Activated B cell treated with CpG ODN at 0.5 μM for 24 hours (primary cell): ENCODE measurements around the gene PHLDA1. TPM values are rescaled to one million over a fixed set of nuclear protein-coding genes. Genes with fewer than 3 reads are reported as not detected.

Source experiments
- ATAC-seq: fragments of 200-7000 bp; cut with Tn5 transposase; one replicate; pipeline ENCODE4 v1.10.0; 2021; ENCODE audit warnings: low read depth, mild to moderate bottlenecking, moderate library complexity
- CTCF ChIA-PET: fragments of 350-600 bp; sonication (Branson Sonifier 250); formaldehyde crosslinking; loops from one replicate; lab custom pipeline; 2021; ENCODE audit warnings: antibody characterized with exemption; lab: Charles Lee
- POLR2A ChIA-PET: fragments of 350-600 bp; sonication (Branson Sonifier 250); formaldehyde crosslinking; loops from one replicate; lab custom pipeline; 2021; ENCODE audit warnings: antibody characterized with exemption; lab: Charles Lee
- DNase-seq: peaks from one replicate; pipeline ENCODE4 v3.0.0; 2022
- H3K27ac Mint-ChIP-seq: one replicate; pipeline ENCODE4 v1.8.0; 2020; ENCODE audit warnings: mixed read lengths
- H3K27me3 Mint-ChIP-seq: one replicate; pipeline ENCODE4 v1.8.0; 2021; ENCODE audit warnings: mixed read lengths
- H3K36me3 Mint-ChIP-seq: one replicate; pipeline ENCODE4 v1.8.0; 2021; ENCODE audit warnings: low read depth, mixed read lengths
- H3K4me1 Mint-ChIP-seq: one replicate; pipeline ENCODE4 v1.8.0; 2021; ENCODE audit warnings: mixed read lengths
- H3K4me3 Mint-ChIP-seq: one replicate; pipeline ENCODE4 v1.8.0; 2020; ENCODE audit warnings: mild to moderate bottlenecking, mixed read lengths
- H3K9me3 Mint-ChIP-seq: one replicate; pipeline ENCODE4 v1.8.0; 2020; ENCODE audit warnings: mixed read lengths
- CTCF ChIP-seq: fragments of 200-600 bp; IDR thresholded peaks from one replicate; pipeline ENCODE4 v1.8.0; 2022; ENCODE audit warnings: antibody characterized with exemption, mild to moderate bottlenecking
- intact Hi-C: fragments of 100-400 bp; cut with micrococcal nuclease; formaldehyde crosslinking; loops from one replicate; pipeline ENCODE4 v1.15.1; 2024
- total RNA-seq: library from RNA; stranded (reverse); gene quantifications from 2 replicates; pipeline ENCODE4 v1.2.3, GENCODE V29; 2022

Gene PHLDA1
- total RNA-seq, 1 donor from 2014 or later = 1.1 TPM

- H3K27ac Mint-ChIP-seq = peak overlapping the region; percentile 7
- no peak for TF ChIP-seq CTCF
- POLR2A ChIA-PET = no interaction called here
- H3K9me3 Mint-ChIP-seq = peaks cover 2% of the 10 kb centered on the region
- ATAC-seq = no peak
- H3K27me3 Mint-ChIP-seq = no peaks in the 10 kb centered on the region
- no peak overlapping the region for H3K4me3 Mint-ChIP-seq
- DNase-seq = no peak
- intact Hi-C loops = loop anchor here (5.0 kb wide), 2 partner anchors 204 to 334 kb away; no protein-coding TSS in a partner anchor
- H3K36me3 Mint-ChIP-seq = no peaks in the 10 kb centered on the region
- CTCF ChIA-PET = no interaction called here
- H3K4me1 Mint-ChIP-seq = peaks cover 24% of the 10 kb centered on the region
These were observed 55.5 kb downstream of the PHLDA1 start for GRCh38 chr12:75976113-75976512.

GRCh38 chr12:75975702-75976101, 55.9 kb downstream of the PHLDA1 start:
- no peak overlapping the region for H3K27ac Mint-ChIP-seq
- ATAC-seq (no peak), DNase-seq (no peak)
- H3K36me3 Mint-ChIP-seq = no peaks in the 10 kb centered on the region
- CTCF ChIA-PET = no interaction called here
- no peak for TF ChIP-seq CTCF
- H3K27me3 Mint-ChIP-seq = no peaks in the 10 kb centered on the region
- H3K4me1 Mint-ChIP-seq = peaks cover 22% of the 10 kb centered on the region
- intact Hi-C loops = loop anchor here (5.0 kb wide), 2 partner anchors 203 to 333 kb away; no protein-coding TSS in a partner anchor
- H3K9me3 Mint-ChIP-seq = peaks cover 2% of the 10 kb centered on the region
- POLR2A ChIA-PET = no interaction called here
- H3K4me3 Mint-ChIP-seq = no peak overlapping the region

Other genes starting within 250 kb of the PHLDA1 start
- 1,180 and 1,185 TPM in 2 replicates for gene NAP1L1, start 52.9 kb upstream of the PHLDA1 start, total RNA-seq